NCI-H2227 treated with DMSO at 0.1 percent for 48 hours (cell line): ENCODE measurements around the gene FBXW9.
A peak's percentile ranks its signal among the peaks of the same experiment; 100 is the strongest.
"Not testable (repeated sequence)": the region's sequence is repeated elsewhere in the genome, so short reads cannot be mapped to it uniquely, and the experiment has no call there.

Experiments used
- DNase-seq: peaks from one replicate; lab custom pipeline; 2025; lab: John Stamatoyannopoulos, UW

Gene FBXW9

DNA sequence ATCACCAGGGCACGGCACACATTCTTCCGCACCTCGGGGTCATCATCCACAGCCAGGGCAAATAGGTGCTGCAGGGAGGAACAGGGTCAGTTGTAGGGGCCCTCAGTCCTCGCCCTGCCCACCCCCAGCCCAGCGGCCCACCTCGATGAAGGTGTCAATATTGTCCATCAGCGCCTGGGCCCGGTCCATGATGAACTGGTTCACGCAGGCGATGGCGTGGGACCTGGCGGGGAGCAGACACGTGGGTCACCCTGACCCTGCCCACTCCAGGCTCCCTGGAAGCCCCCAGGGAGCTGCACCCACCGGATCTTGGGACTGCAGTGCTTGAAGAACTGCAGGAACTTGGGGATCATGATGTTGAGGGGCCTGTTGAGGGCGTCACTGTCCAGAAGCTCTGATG is 18.7 kb upstream of the FBXW9 start:
- no peak for DNase-seq

DNA sequence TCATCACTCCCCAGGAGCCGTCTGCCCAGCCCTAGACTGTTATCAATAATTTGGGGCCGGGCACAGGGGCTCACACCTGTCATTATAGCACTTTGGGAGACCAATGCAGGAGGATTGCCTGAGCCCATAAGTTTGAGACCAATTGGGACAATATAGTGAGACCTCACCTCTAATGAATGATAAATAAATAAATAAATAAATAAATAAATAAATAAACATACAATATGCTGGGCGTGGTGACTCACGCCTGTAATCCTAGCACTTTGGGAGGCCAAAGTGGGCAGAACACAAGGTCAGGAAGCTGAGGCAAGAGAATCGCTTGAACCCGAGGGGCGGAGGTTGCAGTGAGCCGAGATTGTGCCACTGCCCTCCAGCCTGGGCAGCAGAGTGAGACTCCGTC is 16.9 kb upstream of the FBXW9 start:
- DNase-seq, result not testable (repeated sequence)

DNA sequence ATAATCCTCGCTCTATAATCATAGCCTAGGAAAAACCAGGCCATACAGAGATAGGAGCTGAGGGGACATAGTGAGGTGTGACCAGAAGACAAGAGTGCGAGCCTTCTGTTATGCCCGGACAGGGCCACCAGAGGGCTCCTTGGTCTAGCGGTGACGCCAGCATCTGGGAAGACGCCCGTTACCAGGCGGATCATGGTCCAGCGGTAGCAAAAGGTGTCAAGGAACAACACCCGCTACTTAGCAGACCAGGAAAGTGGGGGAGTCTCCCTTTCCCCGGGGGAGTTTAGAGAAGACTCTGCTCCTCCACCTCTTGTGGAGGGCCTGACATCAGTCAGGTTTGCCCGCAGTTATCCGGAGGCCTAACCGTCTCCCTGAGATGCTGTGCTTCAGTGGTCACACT is 15.6 kb upstream of the FBXW9 start:
- not testable (repeated sequence) for DNase-seq

DNA sequence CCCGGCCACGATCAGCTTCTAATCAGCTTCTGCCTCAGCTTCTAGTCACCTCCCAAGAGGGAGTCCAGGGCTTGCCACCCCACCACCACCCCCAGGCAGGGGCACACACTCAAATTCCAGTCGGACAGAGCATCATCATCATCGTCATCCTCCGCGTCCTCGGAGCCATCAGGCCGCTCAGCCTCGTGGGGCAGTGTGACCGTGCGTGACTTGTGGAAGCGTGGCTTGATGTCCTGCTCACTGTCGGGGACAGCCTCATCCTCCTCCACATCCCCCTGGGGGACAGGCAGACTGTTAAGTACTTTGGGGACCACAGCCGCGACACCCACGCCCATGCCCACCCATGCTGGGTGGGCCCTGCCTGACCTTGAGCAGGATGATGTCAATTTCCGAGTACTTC is 14.8 kb upstream of the FBXW9 start:
- no peak for DNase-seq

DNA sequence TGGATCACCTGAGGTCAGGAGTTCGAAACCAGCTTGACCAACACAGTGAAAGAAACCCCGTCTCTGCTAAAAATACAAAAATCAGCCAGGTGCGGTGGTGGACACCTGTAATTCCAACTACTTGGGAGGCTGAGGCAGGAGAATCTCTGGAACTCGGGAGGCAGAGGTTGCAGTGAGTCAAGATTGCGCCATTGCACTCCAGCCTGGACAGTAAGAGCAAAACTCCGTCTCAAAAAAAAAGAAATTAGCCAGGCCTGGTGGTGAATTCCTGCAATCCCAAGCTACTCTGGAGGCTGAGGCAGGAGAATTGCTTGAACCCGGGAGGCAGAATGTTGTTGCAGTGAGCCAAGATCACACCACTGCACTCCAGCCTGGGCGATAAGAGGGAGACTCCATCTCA is 12.2 kb upstream of the FBXW9 start:
- DNase-seq, result no peak

DNA sequence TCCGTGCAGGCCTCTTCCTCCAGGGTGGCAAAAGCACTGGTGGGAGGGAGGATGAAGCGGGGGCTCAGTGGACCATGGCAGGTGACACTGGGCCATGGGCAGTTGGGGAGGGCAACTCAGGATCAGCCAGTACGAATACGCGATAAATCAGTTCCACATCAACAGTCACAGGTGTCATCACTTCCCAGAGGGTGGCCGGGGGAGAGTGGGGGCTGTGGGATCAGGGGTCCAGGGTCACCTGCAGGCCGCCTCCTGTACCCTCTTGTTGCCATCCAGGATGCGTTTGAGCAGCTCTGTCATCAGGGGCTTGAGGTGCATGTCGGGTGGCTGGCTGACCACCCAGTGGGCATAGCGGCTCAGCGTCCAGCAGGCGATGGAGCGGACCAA is 9.9 kb upstream of the FBXW9 start:
- no peak for DNase-seq

DNA sequence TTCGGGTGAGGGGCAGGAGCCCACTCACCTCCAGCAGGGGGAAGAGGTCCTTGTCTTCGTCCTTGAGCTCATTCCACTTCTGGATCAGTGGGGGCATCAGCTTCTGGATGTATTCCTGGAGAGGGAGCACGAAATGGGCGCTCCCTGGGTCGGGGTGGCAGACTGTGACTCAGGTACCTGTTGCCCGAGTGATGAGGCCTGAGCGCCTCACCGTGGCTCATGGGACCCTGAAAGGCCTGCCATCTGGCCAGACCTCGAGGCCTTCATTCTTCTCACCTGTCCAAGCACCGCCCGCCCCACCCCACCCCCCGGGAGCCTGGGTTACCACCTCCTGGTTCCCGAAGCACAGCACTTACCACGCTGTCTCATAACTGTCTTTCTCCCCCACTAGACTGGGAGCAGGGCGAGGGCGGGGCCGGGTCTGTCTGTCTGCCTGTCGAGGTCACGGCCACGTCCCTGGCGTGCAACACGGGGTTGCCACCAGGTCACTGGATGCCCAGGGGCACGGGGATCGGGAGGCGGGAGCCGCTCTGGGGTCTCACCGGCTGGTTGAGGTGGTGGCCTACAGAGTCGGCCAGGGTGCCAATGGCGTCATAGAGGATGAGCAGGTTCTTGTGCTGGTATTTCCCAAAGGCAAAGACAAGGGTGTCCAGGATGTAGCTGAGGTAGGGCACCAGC is 9.4 kb upstream of the FBXW9 start:
- no peak for DNase-seq

DNA sequence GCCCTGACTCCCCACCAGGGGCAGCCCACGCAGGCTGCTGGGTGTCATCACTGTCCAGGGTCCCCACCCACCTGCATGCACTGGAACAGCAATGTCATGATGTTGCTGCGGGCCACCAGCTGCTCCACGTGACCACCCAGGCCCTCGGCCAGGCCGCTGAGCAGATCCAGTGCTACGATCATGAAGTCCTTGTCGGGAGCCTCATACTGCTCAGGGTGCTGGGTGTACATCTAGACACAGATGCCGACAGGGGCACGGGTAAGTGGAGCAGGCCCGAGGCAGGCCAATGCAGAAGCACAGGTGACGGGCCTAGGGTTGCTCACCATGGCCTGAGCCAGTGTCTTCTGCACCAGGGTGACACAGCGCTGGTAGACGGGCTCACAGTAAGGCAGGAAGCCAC is 8.7 kb upstream of the FBXW9 start:
- no peak for DNase-seq

DNA sequence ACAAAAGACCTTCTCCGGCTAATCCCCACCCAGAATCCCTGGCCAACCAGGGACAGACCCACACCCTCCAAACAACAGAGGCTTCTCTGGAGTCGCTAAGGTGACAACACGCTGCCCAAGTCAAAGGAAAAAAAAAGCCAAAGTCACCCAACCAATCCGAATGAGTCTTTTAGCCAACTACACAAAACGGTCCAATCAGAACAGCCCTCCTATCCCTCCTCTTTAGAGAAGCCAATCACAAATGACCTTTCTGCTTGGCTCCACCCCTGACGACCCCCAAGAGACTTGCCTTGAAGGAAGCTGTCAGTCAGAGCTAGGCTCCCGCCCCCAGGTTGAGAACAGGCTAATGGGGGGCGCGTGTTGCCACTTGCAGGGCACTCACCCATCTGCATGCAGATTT is 6.6 kb upstream of the FBXW9 start:
- peak; percentile 9 for DNase-seq

DNA sequence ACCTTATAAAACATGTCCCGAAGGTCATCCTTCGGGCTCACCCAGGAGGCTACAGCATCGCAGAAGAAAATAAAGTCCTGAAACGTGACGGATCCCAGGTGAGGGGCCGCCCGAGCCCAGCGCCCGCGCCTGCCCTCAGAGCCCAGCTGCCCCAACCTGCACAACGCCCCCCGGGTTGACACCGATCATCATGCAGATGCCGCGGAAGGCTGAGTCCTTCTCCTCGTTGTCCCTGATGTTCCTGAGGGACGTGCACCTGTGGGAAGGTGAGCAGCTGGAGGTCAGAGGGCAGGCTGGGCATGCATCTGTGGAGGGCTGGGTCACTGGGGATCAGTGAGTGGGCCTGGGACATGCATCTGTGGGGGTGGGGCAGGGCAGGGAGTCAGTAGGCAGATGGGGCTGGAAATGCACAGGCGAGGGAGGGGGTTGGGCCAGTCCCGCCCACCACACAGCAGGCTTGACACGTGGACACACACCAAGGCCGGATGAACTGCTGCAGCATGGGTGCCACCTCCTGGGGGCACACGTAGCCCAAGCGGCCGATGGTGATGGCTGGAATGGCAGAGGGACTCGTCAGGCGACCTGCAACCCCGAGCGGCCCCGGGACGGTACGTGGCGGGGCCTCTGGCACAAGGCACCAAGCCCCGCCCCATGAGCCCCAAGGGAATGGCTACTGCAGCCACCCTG is 5.3 kb upstream of the FBXW9 start:
- DNase-seq, result no peak

DNA sequence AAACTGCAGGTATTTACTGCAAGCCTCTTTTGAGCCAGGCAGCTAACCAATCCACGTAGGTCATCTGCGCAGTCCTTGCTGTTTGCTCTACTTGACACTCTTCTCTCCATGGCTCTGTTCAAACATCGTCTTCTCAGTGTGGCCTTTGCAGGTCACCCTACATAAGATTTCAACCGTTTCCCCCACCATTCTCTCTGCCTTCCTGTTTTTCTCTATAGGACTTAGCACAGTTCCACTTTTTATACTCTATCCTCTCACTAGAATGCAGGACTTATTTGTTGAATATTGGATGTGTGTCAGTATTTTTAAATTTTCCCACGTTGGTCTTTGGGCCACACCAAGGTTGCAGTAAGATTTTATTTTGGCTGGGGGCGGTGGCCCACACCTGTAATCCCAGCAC is 1.7 kb upstream of the FBXW9 start:
- DNase-seq, result no peak

DNA sequence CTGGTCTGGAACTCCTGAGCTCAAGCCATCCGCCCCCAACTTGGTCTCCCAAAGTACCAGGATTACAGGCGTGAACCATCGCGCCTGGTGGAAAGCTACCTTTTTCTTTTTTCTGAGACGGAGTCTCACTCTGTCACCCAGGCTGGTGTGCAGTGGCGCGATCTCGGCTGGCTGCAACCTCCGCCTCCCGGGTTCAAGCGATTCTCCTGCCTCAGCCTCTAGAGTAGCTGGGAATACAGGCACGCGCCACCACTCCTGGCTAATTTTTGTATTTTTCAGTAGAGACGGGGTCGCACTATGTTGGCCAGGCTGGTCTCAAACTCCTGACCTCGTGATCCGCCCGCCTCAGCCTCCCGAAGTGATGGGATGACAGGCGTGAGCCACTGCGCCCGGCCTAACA is 994 bp upstream of the FBXW9 start:
- not testable (repeated sequence) for DNase-seq

DNA sequence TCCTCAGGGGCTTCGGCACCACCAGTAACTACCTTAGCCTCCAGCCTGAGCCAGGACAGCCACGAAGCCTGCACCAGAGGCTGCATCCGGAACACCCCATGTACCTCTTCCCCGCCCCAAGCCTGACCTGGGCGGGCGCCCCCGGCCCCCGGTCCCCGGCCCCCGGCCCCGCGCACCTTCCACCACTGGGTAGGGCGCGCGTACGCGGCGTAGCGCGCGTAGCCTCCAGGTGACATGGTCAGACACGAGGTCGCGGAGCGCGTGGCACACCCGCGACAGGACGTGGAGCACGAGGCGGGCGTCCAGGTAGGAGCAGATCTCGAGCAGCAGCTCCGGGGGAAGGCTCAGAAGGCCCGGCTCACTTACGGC is 450 bp downstream of the FBXW9 start:
- no peak for DNase-seq

DNA sequence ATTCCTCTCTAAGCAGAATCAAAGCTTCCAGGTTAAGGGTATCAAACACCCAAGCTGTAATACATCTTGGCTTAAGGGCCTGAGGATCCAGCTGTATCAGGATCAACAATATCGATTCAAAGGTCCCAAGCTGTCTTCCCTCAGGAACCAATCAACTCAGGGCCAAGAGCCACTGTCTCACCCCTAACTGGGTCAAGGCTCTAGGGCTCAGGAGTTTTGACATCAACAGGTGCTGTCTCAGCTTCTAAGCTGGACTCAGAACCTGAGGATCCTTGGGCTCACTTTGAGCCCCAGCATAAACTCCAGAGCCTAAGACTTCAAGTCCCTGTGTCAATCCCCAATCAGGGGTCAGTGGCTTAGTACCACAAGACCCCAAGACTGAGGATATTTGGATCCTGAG is 917 bp downstream of the FBXW9 start:
- DNase-seq, result no peak

DNA sequence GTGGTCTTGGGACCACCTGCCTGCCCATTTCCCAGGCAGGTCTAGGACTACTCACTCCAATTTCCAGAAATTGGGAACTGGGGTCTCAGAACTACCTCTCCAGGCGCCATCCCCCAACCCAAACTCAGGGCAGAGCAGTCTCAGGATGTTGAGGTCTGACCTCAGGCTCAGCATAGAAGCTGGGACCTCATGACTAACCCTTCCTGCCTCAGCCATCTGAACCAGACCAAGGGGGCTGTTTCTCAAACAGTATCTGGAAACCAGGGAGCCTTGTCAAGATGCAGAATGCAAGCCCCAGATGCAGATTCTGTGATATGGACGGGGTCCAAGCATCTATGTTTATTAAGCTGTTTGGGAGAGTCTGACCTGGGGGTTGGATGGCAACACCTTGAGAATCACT is 1.3 kb downstream of the FBXW9 start:
- no peak for DNase-seq

DNA sequence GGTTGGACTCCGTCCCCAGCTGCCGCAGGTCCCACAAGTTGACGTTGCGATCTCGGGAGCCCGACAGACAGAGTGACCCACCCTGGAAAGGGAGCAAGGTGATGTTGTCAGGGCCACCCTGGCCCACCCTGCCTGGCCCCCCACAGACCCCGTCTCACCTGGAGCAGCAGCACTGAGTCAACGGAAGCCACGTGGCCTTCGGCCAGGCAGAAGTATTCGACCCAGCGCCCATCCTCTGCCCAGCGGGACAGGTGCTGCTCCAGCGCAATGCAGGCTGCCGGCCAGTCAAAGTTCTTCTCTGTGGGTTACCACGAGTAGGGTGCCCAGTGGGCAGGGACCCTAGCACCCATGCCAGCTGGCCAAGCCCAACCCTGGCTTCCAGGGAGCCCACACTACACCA is 1.8 kb downstream of the FBXW9 start:
- no peak for DNase-seq

DNA sequence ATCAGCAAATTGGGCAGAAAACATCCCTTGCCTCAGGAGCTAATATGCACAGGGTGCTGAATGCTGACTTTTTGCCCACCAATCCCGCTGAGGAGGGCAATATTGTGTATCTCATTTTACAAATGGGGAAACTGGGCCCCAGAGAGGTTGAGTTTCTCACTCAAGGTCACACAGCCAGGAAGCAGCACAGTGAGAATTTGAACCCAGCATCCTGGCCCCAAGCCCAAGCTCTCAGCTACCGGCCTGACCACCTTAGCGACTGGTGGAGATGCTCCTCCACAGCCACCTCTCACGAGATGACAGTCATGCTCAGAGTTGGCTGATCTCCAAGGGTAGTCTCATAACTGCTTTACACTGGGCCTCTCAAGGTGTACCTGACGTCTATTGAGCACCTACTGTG is 3.5 kb downstream of the FBXW9 start:
- no peak for DNase-seq

DNA sequence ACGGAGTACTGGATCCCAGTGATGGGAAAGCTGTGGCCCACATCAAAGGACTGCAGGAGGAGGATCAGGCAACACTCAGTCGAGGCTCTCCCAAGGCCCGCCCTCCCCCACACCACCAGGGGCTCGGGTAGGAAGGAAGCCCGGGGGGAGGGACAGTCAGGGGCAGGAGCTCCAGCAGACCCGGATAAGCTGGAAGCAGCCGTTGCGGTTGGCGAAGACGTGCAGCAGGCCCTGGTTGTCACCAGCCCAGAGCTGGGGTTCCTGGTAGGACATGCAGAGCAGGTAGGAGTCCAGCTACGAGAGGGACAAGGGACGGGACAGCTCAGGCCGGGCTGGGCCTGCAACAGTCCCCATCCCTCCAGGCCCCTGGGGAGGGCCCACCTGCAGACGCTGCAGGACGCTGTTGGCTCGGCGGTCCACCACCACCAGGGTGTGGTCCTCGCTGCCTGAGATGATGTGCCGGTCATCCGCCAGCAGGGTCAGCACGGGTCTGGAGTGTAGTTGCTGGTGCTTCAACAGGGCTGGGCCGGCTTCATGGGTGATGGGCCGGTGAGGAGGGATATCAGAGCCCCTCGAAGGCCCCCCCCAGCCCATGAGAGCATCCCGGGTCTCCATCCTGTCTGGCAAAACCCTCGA is 6.7 kb downstream of the FBXW9 start:
- no peak for DNase-seq

DNA sequence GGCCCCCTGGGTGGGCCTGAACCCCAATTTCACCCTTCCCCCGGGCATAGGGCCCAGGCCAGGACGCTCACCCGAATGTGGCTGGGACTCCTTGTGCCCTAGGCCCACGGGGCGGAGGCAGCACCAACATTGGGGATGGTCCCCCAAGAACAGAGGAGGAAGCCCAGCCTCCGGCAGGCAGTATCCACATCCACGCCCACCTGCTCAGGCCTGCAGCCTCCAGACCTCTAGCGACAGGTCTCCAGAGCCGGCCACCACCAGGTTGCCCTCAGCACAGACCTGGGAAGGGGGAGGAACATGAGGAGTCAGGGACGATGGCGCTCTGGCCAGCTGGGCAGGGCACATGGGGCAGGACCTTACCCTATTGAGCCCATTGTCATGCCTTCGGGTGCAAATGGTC is 7.4 kb downstream of the FBXW9 start:
- no peak for DNase-seq

DNA sequence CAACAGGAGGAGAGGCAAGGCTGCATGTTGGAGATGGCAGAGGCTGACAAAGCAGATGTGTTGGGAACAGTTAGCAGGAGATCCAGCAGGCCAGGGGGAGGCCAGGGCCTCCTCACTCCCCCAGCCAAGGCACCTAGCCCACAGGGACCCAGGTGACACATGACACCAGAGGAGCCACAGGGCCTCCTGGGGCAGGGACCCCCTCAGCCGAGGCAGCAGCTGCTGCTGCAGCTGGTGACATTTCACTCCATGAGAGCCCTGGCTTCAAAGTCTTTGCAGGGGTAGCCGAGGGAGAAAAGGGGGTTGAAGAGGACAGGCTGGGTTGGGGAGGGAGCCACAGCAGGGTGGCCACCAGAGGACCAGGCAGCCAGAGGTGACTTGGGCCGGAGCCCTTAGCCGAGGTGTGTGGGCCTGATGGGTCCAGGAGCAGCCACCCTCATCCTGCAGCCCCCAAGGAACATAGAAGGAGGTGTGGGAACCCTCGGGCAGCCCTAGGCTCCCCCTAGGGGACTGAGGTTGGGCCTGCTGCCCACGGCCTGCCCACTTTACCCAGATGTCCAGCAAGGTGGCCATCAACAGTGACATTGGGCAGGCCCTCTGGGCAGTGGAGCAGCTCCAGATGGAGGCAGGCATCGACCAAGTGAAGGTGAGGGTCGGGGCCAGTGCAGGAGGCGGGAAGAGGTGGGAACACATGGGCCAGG is 8.8 kb downstream of the FBXW9 start, which contains the start of gene GNG14:
Gene GNG14 (plus strand): TSS at position 503 of the 701 bp plus-strand sequence. CDS start 51 bp downstream, at position 554.
- no peak for DNase-seq

DNA sequence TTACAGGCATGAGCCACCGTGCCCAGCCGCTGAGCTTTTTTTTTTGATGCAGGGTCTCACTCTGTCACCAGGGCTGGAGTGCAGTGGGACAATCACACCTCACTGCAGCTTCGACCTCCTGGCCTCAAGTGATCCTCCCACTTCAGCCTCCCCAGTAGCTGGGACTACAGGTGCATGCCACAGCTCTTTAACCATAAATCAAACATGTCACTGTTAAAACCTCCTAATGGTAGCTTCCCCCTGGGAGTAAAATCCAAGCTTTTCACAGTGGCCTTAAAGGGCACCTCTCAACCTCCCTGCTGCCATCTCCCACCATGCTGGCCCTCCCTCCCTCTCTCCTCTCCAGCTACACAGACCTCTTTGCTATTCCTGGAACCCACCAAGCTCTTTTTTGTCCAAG is 10.6 kb downstream of the FBXW9 start:
- DNase-seq, result no peak

DNA sequence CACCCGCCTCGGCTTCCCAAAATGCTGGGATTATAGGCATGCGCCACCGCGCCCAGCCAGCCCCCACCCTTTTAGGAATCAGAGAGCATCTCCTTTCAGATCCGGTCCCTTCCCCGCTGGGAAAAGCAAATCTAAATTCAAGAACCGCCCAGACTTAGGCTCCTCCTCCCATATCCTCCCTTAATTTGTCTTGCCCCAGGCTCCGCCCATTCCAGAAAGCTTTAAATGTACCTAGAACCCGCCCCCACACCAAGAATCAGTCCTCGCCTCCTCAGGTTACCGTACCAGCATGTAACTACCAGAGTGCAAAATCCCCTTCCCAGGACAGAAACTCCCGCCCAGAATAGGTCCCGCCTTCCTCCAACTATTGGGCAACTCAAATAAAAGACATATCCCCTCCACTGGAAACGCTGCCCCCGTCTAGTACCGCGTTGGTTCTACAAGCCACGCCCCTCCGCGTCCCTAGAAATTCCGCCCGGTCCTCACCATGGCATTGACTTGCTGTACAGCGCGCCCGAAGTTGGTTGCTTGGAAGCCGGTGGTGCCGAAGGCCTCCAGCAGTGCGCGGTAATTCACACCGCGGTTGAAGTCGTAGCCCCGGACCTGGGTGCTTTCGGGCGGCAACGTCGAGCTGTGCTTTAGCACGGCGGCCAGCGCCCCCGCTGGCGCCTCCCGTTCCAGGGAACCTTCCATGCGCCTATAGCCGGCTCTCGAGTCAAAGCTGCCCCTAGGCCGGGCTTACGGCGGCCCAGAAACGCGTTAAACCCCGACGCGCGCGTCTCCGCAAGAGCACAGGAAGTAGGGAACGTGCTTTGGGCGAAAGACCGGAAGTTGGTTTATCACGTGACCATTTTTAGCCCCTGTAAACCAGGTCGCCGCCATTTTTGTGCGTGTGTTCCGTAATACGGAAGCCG is 15.1 kb downstream of the FBXW9 start, which contains the start of gene DHPS:
Gene DHPS (minus strand): TSS at position 807 of the 914 bp plus-strand sequence. CDS start 114 bp downstream, at position 693.
- peak; percentile 89 for DNase-seq
